CD14-positive monocyte (primary cell): Measurements from ENCODE around the gene ACE. TPM values are rescaled to one million over a fixed set of nuclear protein-coding genes. Genes with fewer than 3 reads are reported as not detected.

Experiments
- DNase-seq, 3 donors: peaks; one replicate each; pipeline ENCODE4 v3.0.0-alpha.2; 2011 to 2022
- H2AFZ ChIP-seq: 2 replicates; pipeline ENCODE4 v1.6.0; 2012; ENCODE audit warnings: mild to moderate bottlenecking, low read depth, low read length, inconsistent platforms; ENCODE audit not compliant: insufficient read depth, poor library complexity, severe bottlenecking
- H3K27ac ChIP-seq, 2 donors: 1 replicate in 1 of 2; 2 replicates in 1 of 2; pipeline ENCODE4 v1.5.1; 2012 to 2013; ENCODE audit warnings: low read length in 2 of 2, control low read depth in 1 of 2, inconsistent platforms in 1 of 2, low read depth in 1 of 2, mild to moderate bottlenecking in 1 of 2
- H3K27me3 ChIP-seq, 2 donors: one replicate each; pipeline versions ENCODE4 v1.6.0 to v1.6.1; 2011 to 2013; ENCODE audit warnings: low read length in 2 of 2; ENCODE audit not compliant: control insufficient read depth in 2 of 2, insufficient read depth in 2 of 2
- H3K36me3 ChIP-seq, 2 donors: replicated peaks in 1 of 2; 1 replicate in 1 of 2; 2 replicates in 1 of 2; pipeline versions ENCODE4 v1.5.1 to v1.6.1; 2012 to 2013; ENCODE audit warnings: low read length in 2 of 2, control low read depth in 1 of 2, inconsistent platforms in 1 of 2, mild to moderate bottlenecking in 1 of 2; ENCODE audit not compliant: insufficient read depth in 2 of 2, control insufficient read depth in 1 of 2
- H3K4me1 ChIP-seq, 2 donors: 1 replicate in 1 of 2; 2 replicates in 1 of 2; pipeline versions ENCODE4 v1.5.1 to v1.6.1; 2012 to 2013; ENCODE audit warnings: low read length in 2 of 2, control low read depth in 1 of 2, inconsistent platforms in 1 of 2, mild to moderate bottlenecking in 1 of 2, moderate library complexity in 1 of 2; ENCODE audit not compliant: insufficient read depth in 2 of 2, control insufficient read depth in 1 of 2
- H3K4me2 ChIP-seq: replicated peaks from 2 replicates; pipeline ENCODE3; 2012; ENCODE audit warnings: low read length, moderate library complexity, mild to moderate bottlenecking; ENCODE audit not compliant: poor library complexity, severe bottlenecking; ENCODE audit errors: extremely low read depth
- H3K4me3 ChIP-seq, 3 experiments: fragments of 200-600 bp in 1 of 3; sonication (generic) in 1 of 3; replicated peaks in 1 of 3; 1 replicate in 2 of 3; 2 replicates in 1 of 3; pipeline ENCODE4 v1.5.1; 2011 to 2013; ENCODE audit warnings: low read length in 3 of 3, mild to moderate bottlenecking in 3 of 3, control low read depth in 2 of 3, low read depth in 2 of 3, inconsistent platforms in 1 of 3, moderate library complexity in 1 of 3
- H3K79me2 ChIP-seq: 2 replicates; pipeline ENCODE4 v1.6.0; 2012; ENCODE audit warnings: mild to moderate bottlenecking, control low read depth, inconsistent platforms, low read length, moderate library complexity; ENCODE audit not compliant: insufficient read depth
- H3K9ac ChIP-seq: 2 replicates; pipeline ENCODE4 v1.6.0; 2017; ENCODE audit warnings: low read length, mild to moderate bottlenecking; ENCODE audit not compliant: insufficient read depth, poor library complexity, severe bottlenecking
- H3K9me3 ChIP-seq, 2 donors: replicated peaks in 1 of 2; 1 replicate in 1 of 2; 2 replicates in 1 of 2; pipeline versions ENCODE4 v1.5.1 to v1.6.1; 2012 to 2013; ENCODE audit warnings: low read length in 2 of 2, control low read depth in 1 of 2; ENCODE audit not compliant: control insufficient read depth in 1 of 2, insufficient read depth in 1 of 2
- H4K20me1 ChIP-seq: 2 replicates; pipeline ENCODE4 v1.6.0; 2012; ENCODE audit warnings: mild to moderate bottlenecking, low read length, control low read depth, moderate library complexity; ENCODE audit not compliant: insufficient read depth
- H3K27ac Mint-ChIP-seq, 7 donors: one replicate each; pipeline ENCODE4 v1.8.0; 2020; ENCODE audit warnings: mild to moderate bottlenecking in 7 of 7, mixed read lengths in 7 of 7, moderate library complexity in 6 of 7, inconsistent platforms in 2 of 7
- H3K27me3 Mint-ChIP-seq, 3 donors: one replicate each; pipeline ENCODE4 v1.8.0; 2021 to 2022; ENCODE audit warnings: low read depth in 3 of 3, mild to moderate bottlenecking in 3 of 3, mixed read lengths in 3 of 3, moderate library complexity in 3 of 3, inconsistent platforms in 1 of 3
- H3K36me3 Mint-ChIP-seq, 2 donors: one replicate each; pipeline ENCODE4 v1.8.0; 2020; ENCODE audit warnings: mixed read lengths in 2 of 2, inconsistent platforms in 1 of 2, mild to moderate bottlenecking in 1 of 2
- H3K4me1 Mint-ChIP-seq: one replicate; pipeline ENCODE4 v1.8.0; 2020; ENCODE audit warnings: mild to moderate bottlenecking, mixed read lengths
- H3K4me3 Mint-ChIP-seq, 2 donors: one replicate each; pipeline ENCODE4 v1.8.0; 2020; ENCODE audit warnings: mild to moderate bottlenecking in 2 of 2, mixed read lengths in 2 of 2, moderate library complexity in 1 of 2
- H3K9me3 Mint-ChIP-seq, 7 donors: one replicate each; pipeline ENCODE4 v1.8.0; 2020 to 2022; ENCODE audit warnings: mixed read lengths in 7 of 7, mild to moderate bottlenecking in 6 of 7, moderate library complexity in 6 of 7, inconsistent platforms in 2 of 7
- WGBS: methylation state at CpG from one replicate; pipeline ENCODE4 v1.1.5; 2013; ENCODE audit warnings: missing lambda C conversion rate; ENCODE audit not compliant: insufficient coverage; 5-methylcytosine and 5-hydroxymethylcytosine counted together
- intact Hi-C, 2 donors: fragments of 100-400 bp; cut with micrococcal nuclease; formaldehyde crosslinking; loops; one replicate each; pipeline versions ENCODE4 v1.15.0 to v1.15.1; 2023
- polyA plus RNA-seq, 3 donors: library from polyadenylated mRNA; depleted of rRNA in 1 of 3; unstranded in 2 of 3; stranded (reverse) in 1 of 3; fragments of 300-500 nt in 2 of 3; fragments of >200 nt in 1 of 3; fragmentation: Illumina TruSeq in 2 of 3; gene quantifications; 1 replicate in 2 of 3; 2 replicates in 1 of 3; pipeline ENCODE4 v1.2.3, GENCODE V29; 2012 to 2021
- TF ChIP-seq, protein P1 (sequence below): fragments of 200-600 bp; IDR thresholded peaks from one replicate; pipeline ENCODE4 v1.8.0; 2022; ENCODE audit warnings: antibody characterized with exemption, mild to moderate bottlenecking

The ACE gene
- polyA plus RNA-seq, 3 donors: 0.55 TPM; not detected in 2

DNA sequence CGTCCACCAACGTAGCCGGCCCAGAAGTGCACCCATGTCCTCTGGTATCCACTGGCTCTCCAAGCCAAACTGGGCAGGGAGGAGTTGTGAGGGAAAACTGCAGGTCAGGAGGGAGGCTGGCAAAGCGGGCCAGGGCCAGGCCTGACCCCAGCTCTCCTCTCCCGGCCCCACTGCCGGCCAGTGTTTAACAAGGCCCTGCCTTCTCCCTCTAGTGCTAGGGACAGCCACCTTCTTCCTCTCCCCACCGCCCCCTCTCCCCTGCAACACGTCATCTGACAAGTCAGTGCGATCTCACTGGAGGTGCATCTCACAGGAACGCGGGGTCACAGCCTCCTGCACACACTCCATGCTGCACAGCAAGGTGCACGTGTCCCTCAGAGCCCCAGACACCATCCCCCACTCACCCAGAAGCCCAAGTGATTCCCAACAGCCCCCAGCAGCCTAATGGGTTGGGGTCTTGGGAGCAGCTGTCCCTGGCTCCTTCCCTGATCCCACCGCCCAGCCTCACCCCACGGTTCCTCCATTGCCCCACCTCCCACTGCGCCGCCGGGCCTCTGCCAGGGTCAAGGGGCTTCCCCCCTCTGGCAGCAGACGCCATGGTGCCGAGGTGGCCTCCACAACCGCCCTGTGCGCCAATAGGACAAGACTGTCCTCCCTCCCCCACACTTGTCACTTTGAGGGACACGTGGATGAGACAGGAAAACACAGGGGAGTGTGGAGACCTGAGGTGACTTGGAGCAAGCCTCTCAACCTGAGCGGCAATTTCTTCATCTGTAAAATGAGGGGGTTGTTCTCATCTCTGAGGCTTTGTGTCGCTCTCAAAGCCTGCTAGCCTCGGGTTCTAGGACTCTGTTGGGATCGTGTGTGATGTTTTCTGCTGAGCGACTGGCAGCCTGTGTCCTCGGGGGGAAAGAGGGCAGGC is 1.1 kb upstream of the ACE start:
- H3K36me3 ChIP-seq: no peaks in the 10 kb centered on the region
- H2AFZ ChIP-seq: no peak overlapping the region
- Mint-ChIP-seq H3K9me3 (peaks cover 0 to 22% (median 4%) of the 10 kb centered on the region in 7 donors), H3K4me1 (peaks cover 14% of the 10 kb centered on the region), H3K27ac (no peak overlapping the region), H3K36me3 (peaks cover 3 to 6% of the 10 kb centered on the region in 2 donors), H3K4me3 (peak overlapping the region in 1 of 2 donors; percentile 78), H3K27me3 (peaks cover 45 to 67% (median 46%) of the 10 kb centered on the region in 3 donors)
- H3K4me3 ChIP-seq: peak overlapping the region in 1 of 3 experiments; percentile 72
- peak overlapping the region; percentile 86 for H3K4me2 ChIP-seq
- TF ChIP-seq, protein P1, sequence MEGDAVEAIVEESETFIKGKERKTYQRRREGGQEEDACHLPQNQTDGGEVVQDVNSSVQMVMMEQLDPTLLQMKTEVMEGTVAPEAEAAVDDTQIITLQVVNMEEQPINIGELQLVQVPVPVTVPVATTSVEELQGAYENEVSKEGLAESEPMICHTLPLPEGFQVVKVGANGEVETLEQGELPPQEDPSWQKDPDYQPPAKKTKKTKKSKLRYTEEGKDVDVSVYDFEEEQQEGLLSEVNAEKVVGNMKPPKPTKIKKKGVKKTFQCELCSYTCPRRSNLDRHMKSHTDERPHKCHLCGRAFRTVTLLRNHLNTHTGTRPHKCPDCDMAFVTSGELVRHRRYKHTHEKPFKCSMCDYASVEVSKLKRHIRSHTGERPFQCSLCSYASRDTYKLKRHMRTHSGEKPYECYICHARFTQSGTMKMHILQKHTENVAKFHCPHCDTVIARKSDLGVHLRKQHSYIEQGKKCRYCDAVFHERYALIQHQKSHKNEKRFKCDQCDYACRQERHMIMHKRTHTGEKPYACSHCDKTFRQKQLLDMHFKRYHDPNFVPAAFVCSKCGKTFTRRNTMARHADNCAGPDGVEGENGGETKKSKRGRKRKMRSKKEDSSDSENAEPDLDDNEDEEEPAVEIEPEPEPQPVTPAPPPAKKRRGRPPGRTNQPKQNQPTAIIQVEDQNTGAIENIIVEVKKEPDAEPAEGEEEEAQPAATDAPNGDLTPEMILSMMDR: no peak
- no peaks in the 10 kb centered on the region for H4K20me1 ChIP-seq
- intact Hi-C loops: no loop called here
- 80% methylated on average over 22 of the region's 28 CpGs for WGBS
- peaks cover 6 to 47% of the 10 kb centered on the region in 2 donors for H3K27me3 ChIP-seq
- no peak overlapping the region for H3K27ac ChIP-seq
- no peak overlapping the region for H3K9ac ChIP-seq
- no peaks in the 10 kb centered on the region for H3K79me2 ChIP-seq
- no peak for DNase-seq
- peaks cover 9 to 21% of the 10 kb centered on the region in 2 donors for H3K4me1 ChIP-seq
- peaks cover 3 to 7% of the 10 kb centered on the region in 2 donors for H3K9me3 ChIP-seq

DNA sequence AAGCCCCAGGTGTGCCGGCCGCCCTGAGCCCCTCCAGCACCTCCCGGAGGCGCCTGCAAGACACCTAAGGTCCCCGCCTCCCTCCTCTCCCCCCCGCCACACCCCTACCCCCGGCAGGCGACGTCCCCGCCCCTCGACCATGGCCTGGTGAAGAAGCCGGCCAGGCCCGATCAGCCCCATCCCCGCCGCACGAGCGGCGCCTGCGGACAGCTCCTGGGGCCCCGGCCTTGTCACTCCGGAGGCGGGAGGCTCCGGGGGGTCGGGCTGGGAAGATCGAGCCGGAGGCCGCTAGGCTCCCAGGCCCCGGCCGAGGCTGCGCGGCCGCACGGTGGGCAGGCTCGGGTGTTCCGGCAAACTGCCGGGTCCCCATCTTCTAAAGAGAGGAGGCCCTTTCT is 405 bp upstream of the ACE start:
- intact Hi-C loops: no loop called here
- Histone ChIP-seq H3K36me3 (no peaks in the 10 kb centered on the region), H4K20me1 (no peaks in the 10 kb centered on the region), H3K79me2 (no peaks in the 10 kb centered on the region), H3K9me3 (peaks cover 3 to 7% of the 10 kb centered on the region in 2 donors), H3K4me3 (peak overlapping the region in 2 of 3 experiments; percentile 4 to 72), H3K4me2 (peak overlapping the region; percentile 86), H2AFZ (peak overlapping the region; percentile 70), H3K9ac (peak overlapping the region; percentile 21), H3K27me3 (peaks cover 6 to 47% of the 10 kb centered on the region in 2 donors), H3K4me1 (peaks cover 9 to 21% of the 10 kb centered on the region in 2 donors), H3K27ac (no peak overlapping the region)
- Mint-ChIP-seq H3K27ac (no peak overlapping the region), H3K9me3 (peaks cover 0 to 22% (median 4%) of the 10 kb centered on the region in 7 donors), H3K27me3 (peaks cover 42 to 67% (median 43%) of the 10 kb centered on the region in 3 donors), H3K4me3 (peak overlapping the region in 1 of 2 donors; percentile 78), H3K36me3 (peaks cover 3 to 6% of the 10 kb centered on the region in 2 donors), H3K4me1 (peaks cover 14% of the 10 kb centered on the region)
- 0% methylated on average over 25 of the region's 36 CpGs for WGBS
- DNase-seq: no peak
- TF ChIP-seq, protein P1: no peak
